K562 (cell line): Measurements from ENCODE around the gene FCAMR. TPM values are rescaled to one million over a fixed set of nuclear protein-coding genes. Genes with fewer than 3 reads are reported as not detected.

Experiments
- ARID1B ChIP-seq: fragments of 450-650 bp; IDR thresholded peaks from 2 replicates; pipeline ENCODE4 v1.6.1; 2016; ENCODE audit warnings: antibody characterized with exemption, mild to moderate bottlenecking, inconsistent platforms
- CHD1 ChIP-seq: fragments of 200-600 bp; sonication (generic); IDR thresholded peaks from one replicate; pipeline ENCODE4 v1.6.1; 2012; ENCODE audit warnings: mild to moderate bottlenecking, moderate library complexity, low read length, inconsistent platforms
- CXXC5 ChIP-seq: fragments of 250-450 bp; sonication (Bioruptor Pico); IDR thresholded peaks from 2 replicates; pipeline ENCODE4 v1.8.0; 2022; ENCODE audit warnings: inconsistent platforms, mild to moderate bottlenecking, moderate library complexity
- ELF4 ChIP-seq: fragments of 450-650 bp; formaldehyde crosslinking; IDR thresholded peaks from 2 replicates; pipeline ENCODE4 v1.4.0; 2022; ENCODE audit warnings: missing genetic modification characterization
- KLF6 ChIP-seq: fragments of 250-450 bp; sonication (Bioruptor Pico); IDR thresholded peaks from 2 replicates; pipeline ENCODE4 v1.4.0; 2020; ENCODE audit warnings: mild to moderate bottlenecking, moderate library complexity, borderline replicate concordance
- NR2C2 ChIP-seq, 2 experiments: fragments of 200-800 bp in 1 of 2; sonication (Bioruptor generic) in 1 of 2; sonication (generic) in 1 of 2; formaldehyde crosslinking in 1 of 2; IDR thresholded peaks; 2 replicates each; pipeline versions ENCODE4 v1.6.1 to v1.8.0; 2016 to 2022; ENCODE audit warnings: mild to moderate bottlenecking in 1 of 2, missing compliant biosample characterization in 1 of 2, missing genetic modification characterization in 1 of 2, missing genetic modification reagents in 1 of 2
- TEAD1 ChIP-seq, 2 experiments: fragments of 450-650 bp in 1 of 2; sonication (generic) in 1 of 2; formaldehyde crosslinking; IDR thresholded peaks; 2 replicates each; pipeline versions ENCODE4 v1.4.0 to v1.8.0; 2020 to 2022; ENCODE audit warnings: mild to moderate bottlenecking in 2 of 2, missing genetic modification reagents in 1 of 2
- ZNF778 ChIP-seq: fragments of 450-650 bp; formaldehyde crosslinking; IDR thresholded peaks from 2 replicates; pipeline ENCODE4 v1.4.0; 2020; ENCODE audit warnings: mild to moderate bottlenecking, moderate library complexity
- polyA plus RNA-seq, 8 experiments: library from polyadenylated mRNA; depleted of rRNA in 4 of 8; stranded (reverse) in 5 of 8; unstranded in 3 of 8; fragments of >200 nt; fragmentation: Nextera tagmentation in 2 of 8; fragmentation: Illumina TruSeq in 1 of 8; extraction: Ambion mirVana in 2 of 8; extraction: Trizol in 1 of 8; gene quantifications; 2 replicates each; pipeline versions ENCODE4 v1.2.1 to v1.2.3, GENCODE V29; 2011 to 2014; ENCODE audit warnings: inconsistent platforms in 1 of 8, missing spikeins in 1 of 8
- total RNA-seq, 7 experiments: library from RNA; depleted of rRNA in 6 of 7; stranded (reverse); fragments of >200 nt in 6 of 7; fragmentation: Illumina TruSeq in 2 of 7; extraction: Trizol in 2 of 7; gene quantifications; 2 replicates each; pipeline versions ENCODE4 v1.2.1 to v1.2.3, GENCODE V29; 2011 to 2021; ENCODE audit warnings: low replicate concordance in 1 of 7
- TF ChIP-seq, protein P1 (sequence below): sonication (generic); formaldehyde crosslinking; IDR thresholded peaks from 2 replicates; pipeline ENCODE4 v1.8.0; 2022; ENCODE audit warnings: mild to moderate bottlenecking, missing genetic modification reagents

FCAMR gene
- total and polyA plus RNA-seq, 9 of the 15 experiments (the other 6 are each of a cell fraction or from before 2014, with no cell fraction given), result not detected

DNA sequence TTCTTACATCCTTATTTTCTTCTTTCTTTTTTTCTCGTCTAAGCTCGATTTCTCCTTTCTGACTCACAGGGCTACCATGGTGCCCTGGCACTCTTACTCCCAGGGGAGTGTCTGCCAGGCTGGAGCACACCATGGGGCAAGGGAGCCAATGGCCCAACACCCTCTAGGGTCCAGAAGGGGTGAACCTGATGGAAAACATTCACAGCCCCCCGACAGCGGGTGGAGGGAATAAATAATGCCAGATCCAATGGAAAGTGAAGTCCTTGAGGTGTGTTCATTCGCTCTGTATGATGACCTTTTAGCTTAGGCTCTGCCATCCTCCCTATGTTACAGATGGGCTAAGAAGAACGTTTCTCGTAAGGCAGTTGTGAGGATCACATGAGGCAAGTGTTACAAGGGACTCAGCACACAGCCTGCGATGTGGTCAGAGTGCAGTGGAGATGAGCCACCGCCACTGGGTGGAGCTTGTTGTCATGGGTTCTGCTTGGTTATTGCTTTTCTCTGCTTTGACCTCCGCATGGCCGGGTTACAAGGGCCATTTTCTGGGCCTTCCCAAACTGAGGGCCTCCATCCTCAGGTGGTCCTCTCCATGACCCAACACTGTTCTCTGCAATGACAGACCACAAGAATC lies 45.0 kb downstream of the FCAMR start (continued):
- TF ChIP-seq ELF4 (CRISPR knock-in tag) (0 out of 2 replicates have a peak, but pooled peaks have one; percentile 31), CXXC5 (0 out of 2 replicates have a peak, but pooled peaks have one; percentile 15), NR2C2 (CRISPR knock-in tag; IDR thresholded peaks at IDR 0.05) (no peak), NR2C2 (tag; IDR thresholded peaks at IDR 0.05) (peak; percentile 64), TEAD1 (CRISPR knock-in tag; IDR thresholded peaks at IDR 0.05) (0 out of 4 replicates have a peak, but pooled peaks of 1 of the 2 experiments have one; percentile 73), CHD1 (no peak), ARID1B (0 out of 2 replicates have a peak, but pooled peaks have one; percentile 6), ZNF778 (no peak), KLF6 (CRISPR knock-in tag) (no peak)
- TF ChIP-seq, protein P1, sequence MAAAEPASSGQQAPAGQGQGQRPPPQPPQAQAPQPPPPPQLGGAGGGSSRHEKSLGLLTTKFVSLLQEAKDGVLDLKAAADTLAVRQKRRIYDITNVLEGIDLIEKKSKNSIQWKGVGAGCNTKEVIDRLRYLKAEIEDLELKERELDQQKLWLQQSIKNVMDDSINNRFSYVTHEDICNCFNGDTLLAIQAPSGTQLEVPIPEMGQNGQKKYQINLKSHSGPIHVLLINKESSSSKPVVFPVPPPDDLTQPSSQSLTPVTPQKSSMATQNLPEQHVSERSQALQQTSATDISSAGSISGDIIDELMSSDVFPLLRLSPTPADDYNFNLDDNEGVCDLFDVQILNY, result 0 out of 2 replicates have a peak, but pooled peaks have one; percentile 36
